Measurements from ENCODE around the gene TPD52L2.
A peak's percentile ranks its signal among the peaks of the same experiment; 100 is the strongest.

The TPD52L2 gene

DNA sequence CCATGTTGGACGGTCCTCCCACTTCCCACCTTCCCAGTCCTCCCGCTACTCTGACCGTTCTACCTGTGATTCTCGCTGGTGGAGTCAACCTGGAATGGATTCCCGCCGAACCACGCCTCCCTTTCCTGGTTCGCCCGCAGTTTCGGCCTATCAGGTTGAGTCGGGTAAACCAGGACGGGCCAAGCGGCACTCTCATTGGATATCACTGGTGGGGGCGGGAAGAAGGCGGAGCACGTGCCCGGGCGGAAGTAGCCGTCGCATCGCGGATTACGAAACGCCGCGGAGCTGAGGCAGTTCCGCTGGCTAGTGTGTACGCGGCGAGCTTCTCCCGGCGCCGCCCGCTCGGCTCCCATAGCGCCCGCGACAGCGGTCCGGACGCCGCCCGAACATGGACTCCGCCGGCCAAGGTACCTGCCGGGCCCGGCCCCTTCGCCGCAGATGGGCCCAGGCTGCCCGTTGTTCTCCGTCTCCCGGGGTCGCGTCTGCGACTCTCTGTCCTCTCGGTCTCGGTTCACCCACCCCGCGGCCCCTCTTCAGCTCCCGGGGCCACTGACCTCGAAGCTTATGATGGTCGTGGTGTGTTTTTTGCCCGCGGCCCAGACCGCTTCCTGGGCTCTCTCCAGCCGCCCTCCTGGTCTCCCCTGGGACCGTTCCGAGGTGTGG, at the start of gene TPD52L2:
TSS of gene TPD52L2 (plus strand) at position 293 of the 663 bp plus-strand sequence. CDS start at position 389, 96 bp downstream.
- TF ChIP-seq, protein P1, sequence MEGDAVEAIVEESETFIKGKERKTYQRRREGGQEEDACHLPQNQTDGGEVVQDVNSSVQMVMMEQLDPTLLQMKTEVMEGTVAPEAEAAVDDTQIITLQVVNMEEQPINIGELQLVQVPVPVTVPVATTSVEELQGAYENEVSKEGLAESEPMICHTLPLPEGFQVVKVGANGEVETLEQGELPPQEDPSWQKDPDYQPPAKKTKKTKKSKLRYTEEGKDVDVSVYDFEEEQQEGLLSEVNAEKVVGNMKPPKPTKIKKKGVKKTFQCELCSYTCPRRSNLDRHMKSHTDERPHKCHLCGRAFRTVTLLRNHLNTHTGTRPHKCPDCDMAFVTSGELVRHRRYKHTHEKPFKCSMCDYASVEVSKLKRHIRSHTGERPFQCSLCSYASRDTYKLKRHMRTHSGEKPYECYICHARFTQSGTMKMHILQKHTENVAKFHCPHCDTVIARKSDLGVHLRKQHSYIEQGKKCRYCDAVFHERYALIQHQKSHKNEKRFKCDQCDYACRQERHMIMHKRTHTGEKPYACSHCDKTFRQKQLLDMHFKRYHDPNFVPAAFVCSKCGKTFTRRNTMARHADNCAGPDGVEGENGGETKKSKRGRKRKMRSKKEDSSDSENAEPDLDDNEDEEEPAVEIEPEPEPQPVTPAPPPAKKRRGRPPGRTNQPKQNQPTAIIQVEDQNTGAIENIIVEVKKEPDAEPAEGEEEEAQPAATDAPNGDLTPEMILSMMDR (conservative IDR thresholded peaks at IDR 0.05), result no peak
- H3K27ac ChIP-seq, result peak within 1 kb of the TSS; percentile 99

DNA sequence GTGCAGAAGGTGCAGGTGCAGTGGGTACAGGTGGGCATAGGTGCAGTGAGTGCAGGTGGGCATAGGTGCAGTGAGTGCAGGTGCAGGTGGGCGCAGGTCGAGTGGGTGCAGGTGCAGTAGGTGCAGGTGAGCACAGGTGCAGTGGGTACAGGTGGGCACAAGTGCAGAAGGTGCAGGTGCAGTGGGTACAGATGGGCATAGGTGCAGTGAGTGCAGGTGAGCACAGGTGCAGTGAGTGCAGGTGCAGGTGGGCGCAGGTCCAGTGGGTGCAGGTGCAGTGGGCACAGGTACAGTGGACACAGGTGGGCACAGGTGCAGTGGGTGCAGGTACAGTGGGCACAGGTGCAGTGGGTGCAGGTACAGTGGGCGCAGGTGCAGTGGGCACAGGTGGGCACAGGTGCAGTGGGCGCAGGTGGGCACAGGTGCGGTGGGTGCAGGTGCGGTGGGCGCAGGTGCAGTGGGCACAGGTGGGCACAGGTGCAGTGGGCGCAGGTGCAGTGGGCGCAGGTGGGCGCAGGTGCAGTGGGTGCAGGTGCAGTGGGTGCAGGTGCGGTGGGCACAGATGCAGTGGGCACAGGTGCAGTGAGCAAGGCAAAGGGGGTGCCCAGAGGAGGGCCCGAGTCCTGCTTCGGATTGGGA, 49.3 kb upstream of the TPD52L2 start:
- TF ChIP-seq, protein P1 (conservative IDR thresholded peaks at IDR 0.05), result no peak
- no peak overlapping the region for H3K27ac ChIP-seq

DNA sequence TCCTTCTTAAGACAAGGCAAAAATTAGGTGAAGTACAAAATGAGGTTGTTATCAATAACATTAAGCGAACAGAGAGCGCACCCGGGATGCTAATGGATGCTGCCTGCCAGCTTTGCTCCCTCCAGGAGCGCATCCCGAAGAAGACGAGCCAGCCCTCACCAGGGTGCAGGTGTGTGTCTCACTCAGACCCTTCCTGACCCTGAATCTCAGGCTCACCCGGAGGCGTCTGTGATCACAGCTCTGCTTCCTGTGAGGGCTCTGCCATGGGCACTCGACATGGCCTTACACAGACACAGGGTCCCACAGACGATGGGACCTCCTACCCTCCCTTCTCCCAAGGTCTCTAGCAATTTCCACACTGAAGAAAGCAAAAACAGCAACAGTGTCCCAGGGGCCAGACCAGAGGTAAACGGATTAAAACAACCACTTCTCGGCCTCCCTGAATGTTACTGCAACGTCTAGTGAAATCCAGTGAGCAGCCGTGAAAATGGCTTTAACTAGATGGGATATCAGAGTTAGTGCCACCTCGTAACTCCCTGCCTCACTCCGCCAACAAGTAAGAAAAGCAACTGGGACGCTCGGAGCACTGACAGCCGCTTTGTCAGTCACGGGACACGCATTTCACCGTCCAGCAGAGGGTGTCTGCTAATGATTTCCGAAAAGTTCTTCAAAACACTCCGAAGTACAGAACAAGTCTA, 45.7 kb upstream of the TPD52L2 start:
- TF ChIP-seq, protein P1 (conservative IDR thresholded peaks at IDR 0.05), result peak; percentile 77
- H3K27ac ChIP-seq, result no peak overlapping the region; the same call in 1 of the 2 replicates

DNA sequence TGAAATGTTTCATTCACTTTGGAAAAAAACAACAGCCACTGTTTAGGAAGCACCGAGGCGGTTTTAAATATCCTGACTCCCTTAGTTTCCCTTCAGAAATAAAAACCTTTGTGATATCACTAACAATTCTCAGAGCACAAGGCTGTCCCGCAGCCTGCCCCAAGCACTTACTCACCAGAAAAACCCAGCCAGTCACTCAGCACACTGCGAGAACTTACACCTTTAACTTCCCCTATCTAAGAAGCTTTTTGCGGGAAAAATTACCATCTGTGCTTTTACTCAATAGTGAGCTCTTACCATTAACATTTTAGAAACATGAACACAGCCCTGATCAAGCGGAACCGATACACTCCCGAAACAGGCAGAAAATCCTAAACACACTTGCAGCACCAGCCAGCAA, 43.3 kb upstream of the TPD52L2 start:
- H3K27ac ChIP-seq, result no peak overlapping the region
- TF ChIP-seq, protein P1 (conservative IDR thresholded peaks at IDR 0.05), result no peak

DNA sequence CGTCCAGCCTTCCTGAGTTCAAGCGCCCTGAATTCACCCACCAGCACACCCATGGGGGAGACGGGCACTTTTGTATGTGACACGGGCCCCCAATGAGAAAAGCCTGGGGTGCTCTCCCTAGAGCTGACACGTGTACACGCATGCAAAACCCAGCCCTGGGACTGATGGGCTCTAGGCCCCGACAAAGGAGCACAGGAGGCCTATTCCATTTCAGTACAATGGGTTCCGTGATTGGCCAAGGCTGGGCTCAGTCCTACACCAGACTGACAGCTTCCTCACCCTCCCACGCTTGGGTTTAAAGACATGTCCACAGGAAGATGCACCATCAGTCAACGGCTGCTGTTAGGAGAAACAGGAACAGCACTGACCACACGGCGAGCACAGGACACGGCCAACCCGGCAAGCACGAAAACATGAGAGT, 42.8 kb upstream of the TPD52L2 start:
- TF ChIP-seq, protein P1 (conservative IDR thresholded peaks at IDR 0.05), result no peak
- H3K27ac ChIP-seq, result no peak overlapping the region

DNA sequence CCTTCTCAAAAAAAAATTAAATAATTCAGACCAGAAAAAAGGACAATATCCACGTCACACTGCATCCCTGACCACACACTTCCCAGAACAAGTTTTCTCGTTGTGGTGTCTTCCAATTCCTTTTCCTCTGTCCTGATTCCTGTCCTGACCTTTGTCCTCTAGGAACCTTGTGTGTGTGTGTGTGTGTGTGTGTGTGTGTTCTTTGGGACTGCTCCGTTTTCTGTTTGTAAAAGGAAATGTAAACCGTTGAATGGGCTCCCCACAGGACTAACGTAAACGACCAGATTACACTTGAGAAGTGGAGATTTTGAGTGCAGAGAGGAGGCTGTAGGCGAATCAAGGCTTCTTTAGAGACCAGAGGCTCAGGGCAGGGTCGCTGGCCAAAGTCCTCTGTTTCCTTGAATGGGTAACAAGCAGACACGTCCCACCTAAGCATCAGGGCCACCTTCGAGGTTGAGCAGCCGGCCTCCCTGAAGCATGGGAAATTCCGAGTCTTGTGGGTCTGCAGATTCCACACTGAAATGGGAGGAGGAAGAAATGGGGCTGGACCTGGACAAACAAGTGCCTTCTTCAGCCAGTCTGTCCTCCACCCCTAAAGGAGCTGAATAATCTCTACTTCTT, 41.3 kb upstream of the TPD52L2 start:
- TF ChIP-seq, protein P1 (conservative IDR thresholded peaks at IDR 0.05), result no peak
- peak overlapping the region; percentile 40 for H3K27ac ChIP-seq
